Measurements from ENCODE around the gene GAPDHS. TPM values are rescaled to one million over a fixed set of nuclear protein-coding genes. Genes with fewer than 3 reads are reported as not detected.

The GAPDHS gene
- total RNA-seq, 1 experiment from 2014 or later = not detected

- Histone ChIP-seq H4K20me1 (ENCODE audit: insufficient read depth) (no peaks in the 10 kb centered on the region), H3K4me1 (ENCODE audit: control insufficient read depth in 1 of 2, insufficient read depth in 2 of 2, low read length in 2 of 2) (peaks cover 0 to 4% of the 10 kb centered on the region in 2 experiments; a peak in 3 of 4 replicates), H3K9me2 (ENCODE audit: insufficient read depth) (no peaks in the 10 kb centered on the region), H3K4me3 (replicated peaks in 1 of 2; ENCODE audit: low read depth in 1 of 2, low read length in 2 of 2) (no peak overlapping the region), H3K4me2 (ENCODE audit: low read length) (no peak overlapping the region), H3K9ac (ENCODE audit: low read length) (no peak overlapping the region), H3K27me3 (ENCODE audit: insufficient read depth, low read length) (no peaks in the 10 kb centered on the region), H3K79me2 (ENCODE audit: insufficient read depth, low read length) (peaks cover 4% of the 10 kb centered on the region; the same call in 1 of the 2 replicates), H3K9me3 (ENCODE audit: control insufficient read depth in 1 of 2, insufficient read depth in 1 of 2, low read depth in 1 of 2, low read length in 2 of 2) (no peaks in the 10 kb centered on the region), H2AFZ (ENCODE audit: low read depth, low read length, poor library complexity, severe bottlenecking) (no peak overlapping the region), H3K27ac (ENCODE audit: low read depth, low read length) (no peak overlapping the region), H3K36me3 (ENCODE audit: control insufficient read depth in 1 of 2, insufficient read depth in 2 of 2, low read length in 2 of 2) (peaks cover 29 to 31% of the 10 kb centered on the region in 2 experiments; a peak in 3 of 4 replicates)
- ChIA-PET RAD21 (ENCODE audit: low non-redundant PET in 1 of 2, low total read pairs in 2 of 2, uncharacterized antibody in 2 of 2, unreplicated experiment in 2 of 2) (no interaction called here), POLR2A (no interaction called here), CTCF (no interaction called here)
- TF ChIP-seq REST (IDR thresholded peaks at IDR 0.05; ENCODE audit: low read depth) (no peak), FOSL1 (IDR thresholded peaks at IDR 0.05; ENCODE audit: low read depth) (no peak), ZNF274 (IDR thresholded peaks at IDR 0.05; ENCODE audit: low read depth, low read length) (no peak), ZFX (IDR thresholded peaks at IDR 0.05) (no peak), JUND (IDR thresholded peaks at IDR 0.05) (no peak), ATF3 (IDR thresholded peaks at IDR 0.05) (no peak), CBX3 (IDR thresholded peaks at IDR 0.05; ENCODE audit: low read depth) (no peak), POLR2A (IDR thresholded peaks at IDR 0.05; ENCODE audit: borderline replicate concordance, extremely low read depth, insufficient read depth, insufficient read length) (no peak)
- intact Hi-C loops (cut with micrococcal nuclease) = no loop called here
- BruUV-seq (replicated peaks) = no TSS peak
- DNase-seq (ENCODE audit: low read depth, low spot score) (no peak), ATAC-seq (no peak)
Observed at GRCh38 chr19:35500611-35501010, 32.6 kb upstream of the GAPDHS start.
